GM19043 (cell line): ENCODE results near the gene PLG.
"Not testable (repeated sequence)": the region's sequence is repeated elsewhere in the genome, so short reads cannot be mapped to it uniquely, and the experiment has no call there.

Source experiments
- ATAC-seq: cut with Tn5 transposase; IDR thresholded peaks from one replicate; pipeline ENCODE4 v1.9.1; 2021; ENCODE audit warnings: low read depth; ENCODE audit not compliant: unreplicated experiment

The PLG gene

GRCh38 chr6:160774399-160774798 lies 72.4 kb downstream of the PLG start:
- ATAC-seq = no peak

DNA sequence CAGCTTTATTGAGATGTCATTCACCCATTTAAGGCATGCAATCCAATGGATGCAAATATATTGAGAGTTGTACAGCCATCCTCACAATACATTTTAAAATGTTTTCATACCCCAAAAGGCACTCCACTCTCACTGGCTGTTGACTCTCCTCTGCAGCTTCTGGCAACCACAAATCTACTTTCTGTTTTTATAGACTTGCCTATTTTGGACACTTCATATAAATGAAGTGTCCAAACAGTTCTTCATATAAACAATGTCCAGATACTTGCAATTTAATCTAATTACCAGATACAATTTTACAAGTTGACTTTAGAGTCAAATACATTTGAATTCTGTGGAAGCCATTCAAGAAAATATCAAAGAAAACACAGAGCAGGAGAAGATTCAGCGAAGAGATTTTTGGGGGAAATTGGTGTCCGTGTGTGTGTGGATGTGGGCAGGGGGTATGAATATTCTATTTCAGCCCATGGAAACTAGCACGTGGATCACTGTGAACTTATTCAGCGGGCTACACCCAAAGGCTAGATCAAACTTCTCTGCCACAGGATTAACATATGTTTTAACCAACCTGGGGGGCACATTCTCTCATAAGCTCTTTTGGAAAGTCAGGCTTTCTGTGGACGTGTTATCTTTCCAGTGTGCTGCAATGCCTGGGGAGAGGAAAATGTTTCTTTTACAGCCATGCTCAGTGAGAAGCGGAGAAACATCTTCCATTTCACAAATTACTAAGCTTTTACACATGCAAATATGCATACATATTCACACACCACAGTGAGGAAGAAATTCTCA lies 73.9 kb downstream of the PLG start:
- ATAC-seq = no peak

DNA sequence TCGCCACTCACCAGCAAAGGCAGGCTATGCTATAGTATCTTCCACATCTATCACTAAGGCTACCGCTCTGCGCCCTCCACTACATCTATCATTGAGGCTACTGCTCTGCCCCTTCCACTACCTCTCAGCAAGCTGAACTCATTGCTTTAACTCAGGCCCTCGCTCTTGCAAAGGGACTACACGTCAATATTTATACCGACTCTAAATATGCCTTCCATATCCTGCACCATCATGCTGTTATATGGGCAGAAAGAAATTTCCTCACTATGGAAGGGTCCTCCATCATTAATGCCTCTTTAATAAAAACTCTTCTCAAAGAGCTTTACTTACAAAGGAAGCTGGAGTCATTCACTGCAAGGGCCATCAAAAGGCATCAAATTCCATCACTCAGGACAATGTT lies 77.1 kb downstream of the PLG start:
- not testable (repeated sequence) for ATAC-seq

DNA sequence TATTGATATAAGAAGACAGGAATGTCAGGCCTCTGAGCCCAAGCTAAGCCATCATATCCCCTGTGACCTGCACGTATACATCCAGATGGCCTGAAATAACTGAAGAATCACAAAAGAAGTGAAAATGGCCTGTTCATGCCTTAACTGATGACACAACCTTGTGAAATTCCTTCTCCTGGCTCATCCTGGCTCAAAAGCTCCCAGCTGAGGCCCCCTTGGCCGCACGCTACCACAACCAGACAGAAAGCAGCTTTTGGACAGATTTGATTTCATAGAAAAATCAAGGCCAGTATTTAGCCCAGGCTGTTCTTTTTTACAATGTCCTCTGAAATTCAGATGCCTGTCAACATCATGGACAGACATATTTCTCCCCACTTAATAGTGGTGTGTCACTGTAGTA lies 78.6 kb downstream of the PLG start:
- not testable (repeated sequence) for ATAC-seq

DNA sequence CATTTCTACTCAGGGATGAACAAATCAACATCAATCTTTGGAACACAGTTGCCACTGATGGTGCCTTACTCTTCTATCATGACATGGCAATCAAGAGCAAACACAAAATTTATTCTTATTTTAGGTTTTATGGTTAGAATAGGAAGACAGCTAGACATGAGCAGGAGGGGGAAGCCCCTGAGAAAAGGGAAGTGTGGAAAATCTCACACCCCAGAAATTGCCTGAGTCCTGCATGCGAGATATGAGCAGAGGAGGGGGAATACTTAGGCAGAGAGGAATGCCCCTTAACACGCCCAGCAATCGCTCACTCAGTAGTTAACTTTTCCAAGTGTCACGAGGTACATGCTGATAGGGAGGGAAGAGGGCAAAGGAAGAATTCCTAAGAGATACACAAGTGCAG lies 79.3 kb downstream of the PLG start:
- no peak for ATAC-seq

DNA sequence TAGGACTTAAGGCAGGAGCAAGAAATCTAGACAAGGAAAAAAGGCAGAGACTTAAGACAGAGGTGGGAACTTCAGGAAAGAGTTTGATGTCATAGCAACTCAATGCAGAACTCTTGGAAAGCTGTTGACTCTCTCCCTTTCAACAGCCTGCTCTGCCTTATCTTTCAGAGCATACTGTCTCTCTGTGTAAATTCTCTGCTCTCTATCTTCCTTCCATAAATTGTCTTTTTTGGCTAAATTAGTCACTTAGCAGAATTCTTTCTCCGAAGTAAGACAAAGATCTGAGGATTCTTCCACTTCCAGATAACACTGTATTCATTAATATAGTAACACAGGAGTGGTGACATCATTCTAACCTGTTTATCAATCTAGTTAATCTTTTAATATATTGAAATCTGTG lies 80.2 kb downstream of the PLG start:
- no peak for ATAC-seq

DNA sequence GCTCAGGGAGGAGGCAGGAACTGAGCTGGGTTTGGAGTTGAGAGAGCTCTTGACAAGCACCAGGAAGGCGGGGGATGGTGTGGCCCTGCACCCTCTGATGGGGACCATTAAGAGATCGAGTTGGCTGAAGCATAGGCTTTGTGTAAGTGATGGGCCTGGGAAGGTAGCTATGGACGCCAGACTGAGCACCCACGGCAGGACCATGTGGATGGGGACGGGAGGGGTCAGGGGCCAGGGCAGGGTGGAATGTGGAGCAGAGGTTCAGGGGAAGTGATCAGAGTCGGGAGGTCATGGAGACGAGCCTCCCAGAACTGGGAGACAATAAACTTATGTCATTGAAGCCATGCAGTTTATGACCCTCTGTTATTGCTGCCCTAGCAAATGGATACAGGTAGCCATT lies 81.7 kb downstream of the PLG start:
- no peak for ATAC-seq

GRCh38 chr6:160788126-160788525 lies 86.1 kb downstream of the PLG start:
- not testable (repeated sequence) for ATAC-seq

GRCh38 chr6:160788806-160789205 lies 86.8 kb downstream of the PLG start:
- no peak for ATAC-seq

GRCh38 chr6:160789263-160790027 lies 87.4 kb downstream of the PLG start:
- no peak for ATAC-seq

- ATAC-seq = no peak
Measured at GRCh38 chr6:160790028-160790792, 88.2 kb downstream of the PLG start.

- ATAC-seq = peak; percentile 63
Measured at GRCh38 chr6:160791459-160791858, 89.4 kb downstream of the PLG start.

GRCh38 chr6:160791981-160792418 lies 90.0 kb downstream of the PLG start:
- ATAC-seq = peak; percentile 23

GRCh38 chr6:160792708-160793107 lies 90.7 kb downstream of the PLG start:
- no peak for ATAC-seq

DNA sequence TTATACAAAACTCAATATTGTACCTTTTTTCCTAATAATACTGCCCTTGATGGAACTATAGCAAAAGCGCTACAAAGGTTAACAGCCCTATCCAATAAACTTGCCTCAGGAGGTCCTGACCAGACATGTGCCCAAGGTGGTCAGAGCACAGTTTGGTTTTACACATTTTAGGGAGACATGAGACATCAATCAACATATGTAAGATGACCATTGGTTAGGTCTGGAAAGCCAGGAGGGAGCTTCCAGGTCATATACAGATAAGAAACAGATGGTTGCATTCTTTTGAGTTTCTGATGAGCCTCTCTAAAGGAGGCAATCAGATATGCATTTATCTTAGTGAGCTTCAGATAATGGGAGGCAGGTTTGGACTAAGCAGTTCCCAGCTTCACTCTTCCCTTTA lies 91.6 kb downstream of the PLG start:
- ATAC-seq = no peak

DNA sequence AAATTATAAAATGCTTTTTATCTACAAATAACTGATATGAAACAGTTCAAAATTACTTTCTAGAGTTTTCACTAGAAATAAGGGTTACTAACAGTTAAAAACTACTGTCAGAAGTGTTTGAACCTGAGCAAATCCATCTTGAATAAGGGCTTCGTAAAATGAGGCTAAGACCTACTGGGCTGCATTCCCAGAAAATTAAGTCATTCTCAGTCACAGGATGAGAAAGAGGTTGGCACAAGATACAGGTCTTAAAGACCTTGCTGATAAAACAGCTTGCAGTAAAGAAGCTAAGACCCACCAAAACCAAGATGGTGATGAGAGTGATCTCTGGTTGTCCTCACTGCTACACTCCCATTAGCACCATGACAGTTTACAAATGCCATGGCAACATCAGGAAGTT lies 93.7 kb downstream of the PLG start:
- ATAC-seq = no peak

DNA sequence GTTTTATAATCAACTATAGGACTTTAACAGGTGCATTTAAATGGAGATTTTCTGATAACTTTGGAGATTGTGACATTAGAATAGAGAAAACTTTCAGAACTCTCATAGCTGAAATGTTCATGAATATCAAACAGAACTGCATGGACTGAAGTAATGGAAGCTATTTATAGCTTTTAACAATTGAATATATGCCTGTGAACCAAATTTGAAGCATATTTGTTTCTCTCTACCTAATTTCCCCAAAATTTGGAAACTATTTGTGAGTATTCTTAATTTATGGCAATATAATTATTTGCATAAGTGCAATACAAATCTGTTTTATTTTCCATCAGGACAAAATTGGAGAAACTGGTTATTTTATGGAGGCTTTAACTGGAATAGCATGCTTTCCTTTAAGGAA lies 96.6 kb downstream of the PLG start:
- no peak for ATAC-seq

GRCh38 chr6:160799801-160800506 lies 97.9 kb downstream of the PLG start:
- no peak for ATAC-seq

DNA sequence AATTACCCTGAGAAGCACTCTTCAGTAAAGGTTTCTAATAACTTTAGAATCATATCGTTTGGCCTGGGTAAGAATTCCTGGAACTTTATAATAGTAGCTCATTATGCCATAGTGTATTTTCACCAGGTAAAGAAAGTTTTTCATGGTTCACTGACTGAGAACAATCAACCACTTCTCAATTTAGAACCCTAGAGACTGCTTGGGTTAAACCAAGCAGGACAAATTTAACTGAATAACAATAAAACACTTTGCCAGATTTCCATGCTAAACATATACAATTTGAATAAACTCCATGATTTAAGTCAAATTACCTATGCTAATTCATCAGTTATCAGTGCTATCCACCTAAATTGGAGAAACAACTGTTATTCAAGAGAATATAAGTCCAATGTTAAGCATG lies 99.4 kb downstream of the PLG start:
- no peak for ATAC-seq

GRCh38 chr6:160802049-160802448 lies 100.0 kb downstream of the PLG start:
- ATAC-seq = not testable (repeated sequence)
